Astrocyte of the spinal cord (primary cell): ENCODE data around the gene CELA3B.
A peak's percentile ranks its signal among the peaks of the same experiment; 100 is the strongest.
"Not testable (repeated sequence)": the region's sequence is repeated elsewhere in the genome, so short reads cannot be mapped to it uniquely, and the experiment has no call there.

Experiments
- DNase-seq: peaks from one replicate; pipeline ENCODE4 v3.0.0; 2011; ENCODE audit warnings: low read depth, low spot score
- H3K4me3 ChIP-seq: 2 replicates; pipeline ENCODE4 v1.5.1; 2011; ENCODE audit warnings: low read depth, mild to moderate bottlenecking, low read length, moderate library complexity
- in situ Hi-C: cut with HindIII; loops from 2 replicates; pipeline ENCODE4 v1.10.0; 2017; ENCODE audit warnings: low sequenced_read_pairs
- TF ChIP-seq, protein P1 (sequence below): IDR thresholded peaks from 2 replicates; pipeline ENCODE4 v1.5.1; 2012; ENCODE audit warnings: low read depth, mild to moderate bottlenecking, low read length, inconsistent platforms

CELA3B gene, protein sequence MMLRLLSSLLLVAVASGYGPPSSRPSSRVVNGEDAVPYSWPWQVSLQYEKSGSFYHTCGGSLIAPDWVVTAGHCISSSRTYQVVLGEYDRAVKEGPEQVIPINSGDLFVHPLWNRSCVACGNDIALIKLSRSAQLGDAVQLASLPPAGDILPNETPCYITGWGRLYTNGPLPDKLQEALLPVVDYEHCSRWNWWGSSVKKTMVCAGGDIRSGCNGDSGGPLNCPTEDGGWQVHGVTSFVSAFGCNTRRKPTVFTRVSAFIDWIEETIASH

DNA sequence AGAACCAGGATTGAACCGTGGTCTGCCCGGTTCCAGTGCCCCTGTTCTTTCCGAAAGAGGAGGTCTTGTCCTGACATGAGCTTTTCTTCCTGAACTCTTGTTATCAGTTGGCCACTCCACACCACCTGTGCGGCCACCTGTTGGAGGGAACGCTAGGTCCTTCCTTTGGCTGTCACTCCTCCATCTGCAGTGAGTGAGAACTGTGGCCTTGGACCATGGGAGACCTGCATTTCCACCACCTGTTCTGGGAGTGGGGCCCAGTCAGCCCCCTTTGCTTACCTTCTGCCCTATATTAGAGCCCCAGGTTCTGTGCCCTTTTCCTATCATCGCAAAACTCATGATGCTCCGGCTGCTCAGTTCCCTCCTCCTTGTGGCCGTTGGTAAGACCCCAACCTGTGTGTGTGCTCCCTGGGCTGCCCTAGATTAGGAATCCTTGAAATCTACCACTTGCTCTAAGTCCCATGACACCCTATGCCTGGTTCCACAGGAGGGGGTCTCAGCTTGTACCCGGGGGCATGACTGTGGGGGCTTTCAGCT, at the start of gene CELA3B:
CELA3B (plus strand) TSS at position 320 of the 537 bp plus-strand sequence; CDS start at position 338, 18 bp downstream.
- in situ Hi-C loops, H3K4me3 ChIP-seq, DNase-seq: not testable (repeated sequence)

DNA sequence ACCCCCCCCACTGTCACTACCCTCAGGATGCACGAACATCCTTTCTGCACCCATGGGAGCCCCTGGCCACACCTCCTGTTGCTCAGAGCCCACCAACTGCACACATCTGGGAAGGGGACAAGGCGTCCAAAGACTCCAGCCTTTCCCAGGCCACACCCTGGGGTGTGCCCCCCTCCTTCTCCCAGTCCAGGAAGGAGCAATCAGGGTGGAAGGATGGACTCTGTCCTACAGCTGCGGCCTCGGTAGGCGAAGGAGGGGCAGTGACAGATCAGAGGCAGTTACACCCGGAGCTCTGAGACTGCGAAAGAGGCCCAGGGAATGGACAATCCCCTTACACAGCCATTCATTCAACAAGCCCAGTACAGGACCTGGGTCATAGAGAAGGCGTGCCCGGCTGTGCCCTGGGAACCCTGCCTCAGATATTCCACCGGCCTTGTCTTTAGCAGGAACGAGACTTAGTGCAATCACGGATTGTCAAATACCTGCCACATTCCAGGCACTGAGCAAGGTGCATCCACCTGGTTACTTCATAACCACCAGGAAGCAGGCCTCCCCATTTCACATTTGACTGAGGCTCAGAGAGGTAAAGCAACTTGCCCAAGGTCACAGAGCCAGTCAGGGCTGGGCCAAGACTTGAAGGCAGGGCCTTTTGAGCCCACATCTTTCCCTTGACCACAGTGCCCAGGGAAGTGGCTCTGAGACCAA, 49.1 kb upstream of the CELA3B start:
- in situ Hi-C loops = no loop called here
- no peak for DNase-seq
- H3K4me3 ChIP-seq = no peak overlapping the region
- TF ChIP-seq, protein P1, sequence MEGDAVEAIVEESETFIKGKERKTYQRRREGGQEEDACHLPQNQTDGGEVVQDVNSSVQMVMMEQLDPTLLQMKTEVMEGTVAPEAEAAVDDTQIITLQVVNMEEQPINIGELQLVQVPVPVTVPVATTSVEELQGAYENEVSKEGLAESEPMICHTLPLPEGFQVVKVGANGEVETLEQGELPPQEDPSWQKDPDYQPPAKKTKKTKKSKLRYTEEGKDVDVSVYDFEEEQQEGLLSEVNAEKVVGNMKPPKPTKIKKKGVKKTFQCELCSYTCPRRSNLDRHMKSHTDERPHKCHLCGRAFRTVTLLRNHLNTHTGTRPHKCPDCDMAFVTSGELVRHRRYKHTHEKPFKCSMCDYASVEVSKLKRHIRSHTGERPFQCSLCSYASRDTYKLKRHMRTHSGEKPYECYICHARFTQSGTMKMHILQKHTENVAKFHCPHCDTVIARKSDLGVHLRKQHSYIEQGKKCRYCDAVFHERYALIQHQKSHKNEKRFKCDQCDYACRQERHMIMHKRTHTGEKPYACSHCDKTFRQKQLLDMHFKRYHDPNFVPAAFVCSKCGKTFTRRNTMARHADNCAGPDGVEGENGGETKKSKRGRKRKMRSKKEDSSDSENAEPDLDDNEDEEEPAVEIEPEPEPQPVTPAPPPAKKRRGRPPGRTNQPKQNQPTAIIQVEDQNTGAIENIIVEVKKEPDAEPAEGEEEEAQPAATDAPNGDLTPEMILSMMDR = no peak

DNA sequence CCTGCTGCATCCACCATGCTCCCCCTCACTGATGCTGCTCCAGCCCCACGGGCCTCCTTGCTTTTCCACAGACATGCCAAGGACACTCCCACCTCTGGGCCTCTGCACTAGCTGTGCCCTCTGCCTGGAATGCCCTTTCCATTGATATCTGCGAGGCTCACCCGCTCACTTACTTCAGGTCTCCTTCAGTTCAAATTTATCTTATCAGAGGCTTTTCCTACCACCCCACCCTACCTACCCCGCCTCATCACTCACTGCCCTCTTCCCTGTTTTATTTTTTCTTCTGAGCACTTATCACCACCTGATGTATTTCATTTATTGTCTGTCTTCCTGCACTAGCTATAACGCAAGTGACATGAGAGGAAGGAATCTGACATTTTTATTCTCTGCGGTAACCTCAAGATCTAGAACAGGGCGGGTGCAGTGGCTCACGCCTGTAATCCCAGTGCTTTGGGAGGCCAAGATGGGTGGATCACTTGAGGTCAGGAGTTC, 46.7 kb upstream of the CELA3B start:
- in situ Hi-C loops = no loop called here
- no peak overlapping the region for H3K4me3 ChIP-seq
- DNase-seq = no peak
- TF ChIP-seq, protein P1 = no peak

DNA sequence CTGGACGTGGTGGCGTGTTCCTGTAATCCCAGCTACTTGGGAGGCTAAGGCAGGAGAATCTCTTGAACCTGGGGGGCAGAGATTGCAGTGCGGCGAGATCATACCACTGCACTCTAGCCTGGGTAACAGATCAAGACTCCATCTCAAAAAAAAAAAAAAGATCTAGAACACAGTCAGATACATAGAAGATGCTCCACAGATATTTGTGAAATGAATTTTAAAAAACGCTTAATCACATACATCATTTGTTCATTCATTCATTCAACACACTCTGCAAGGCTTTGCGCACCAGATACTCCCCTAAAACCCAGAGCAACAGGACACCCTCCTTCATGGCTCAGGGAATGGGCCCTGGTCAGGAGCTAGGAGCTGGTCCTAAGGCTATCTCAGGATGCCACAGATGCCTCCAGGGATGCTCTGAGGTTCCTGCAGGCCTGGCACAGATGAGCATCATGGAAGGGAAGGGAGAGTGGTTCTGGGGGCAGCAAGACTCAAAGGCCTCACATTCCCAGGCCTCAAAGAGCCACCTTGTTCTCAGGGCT, 46.1 kb upstream of the CELA3B start:
- in situ Hi-C loops = no loop called here
- no peak for DNase-seq
- no peak overlapping the region for H3K4me3 ChIP-seq
- TF ChIP-seq, protein P1 = no peak

DNA sequence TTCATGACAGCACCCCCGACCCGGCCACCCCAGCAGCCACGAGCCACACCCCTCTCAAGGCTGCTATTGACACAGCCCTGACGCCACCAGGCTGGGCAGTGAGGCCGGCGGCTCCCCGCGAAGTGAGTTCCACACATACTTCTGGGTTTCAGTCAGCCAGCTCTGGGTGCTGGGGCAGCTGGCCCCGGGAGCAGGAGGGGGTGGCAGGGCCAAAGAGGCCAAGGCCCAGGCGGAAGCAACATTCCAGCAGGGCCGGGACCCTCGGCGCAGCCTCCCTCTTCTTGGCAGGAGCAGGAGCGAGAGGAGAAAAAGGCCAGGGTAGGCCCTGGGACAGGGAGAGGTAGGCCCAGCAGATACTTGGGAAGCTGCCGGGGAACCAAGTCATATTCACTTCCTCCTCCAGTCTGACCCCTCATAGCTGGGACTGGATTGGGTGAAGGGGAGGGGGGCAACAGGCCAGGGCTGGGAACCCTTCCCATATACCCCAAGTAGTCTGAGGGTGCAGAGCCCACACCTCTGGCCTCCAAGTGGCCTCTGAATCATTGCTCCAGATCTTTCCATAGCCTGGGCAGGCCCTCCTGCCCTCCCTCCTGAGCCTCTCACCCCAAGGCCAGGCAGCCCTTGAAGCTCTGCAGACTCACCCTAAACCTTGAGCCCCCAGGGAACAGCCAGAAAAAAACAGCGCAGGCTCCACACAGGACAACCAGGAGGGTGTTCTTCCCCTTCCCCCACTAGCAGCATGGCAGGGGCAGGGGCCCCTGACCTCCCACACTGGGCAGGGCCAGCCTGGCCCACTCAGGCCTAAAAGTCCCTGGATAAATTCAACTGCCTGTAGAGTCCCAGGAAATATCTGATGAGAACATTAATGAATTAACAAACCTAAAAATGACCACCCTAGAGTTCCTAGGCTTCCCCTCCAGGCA, 45.4 kb upstream of the CELA3B start:
- no peak overlapping the region for H3K4me3 ChIP-seq
- TF ChIP-seq, protein P1 = no peak
- DNase-seq = peak; percentile 88
- in situ Hi-C loops = no loop called here

DNA sequence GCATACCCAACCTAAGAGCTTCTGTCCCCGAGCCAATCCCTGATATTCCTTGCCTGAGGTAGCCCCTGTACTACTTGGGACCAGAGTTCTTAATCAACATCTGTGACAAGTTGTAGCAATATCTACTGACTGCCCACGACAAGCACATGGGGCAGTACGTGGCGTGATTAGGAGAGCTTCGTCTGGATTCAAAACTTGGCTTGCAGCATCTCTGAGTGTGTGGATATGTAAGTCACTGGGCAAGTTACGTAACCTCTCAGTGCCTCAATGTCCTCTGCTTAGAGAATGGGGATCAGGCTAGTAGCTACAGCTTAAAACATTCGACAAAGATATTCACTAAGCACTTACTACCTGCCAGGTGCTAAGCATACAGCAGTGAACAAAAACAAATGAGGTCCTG, 44.7 kb upstream of the CELA3B start:
- DNase-seq = no peak
- TF ChIP-seq, protein P1 = no peak
- H3K4me3 ChIP-seq = no peak overlapping the region
- in situ Hi-C loops = no loop called here
